Neural cell (in vitro differentiated cells): ENCODE measurements around the gene TMCO4. TPM values are rescaled to one million over a fixed set of nuclear protein-coding genes. Genes with fewer than 3 reads are reported as not detected.

ENCODE experiments used
- H2AFZ ChIP-seq: fragments of 200-600, 300-800 bp; sonication (generic), shearing (Covaris generic); 2 replicates; pipeline ENCODE4 v1.6.0; 2014; ENCODE audit warnings: low read depth, mild to moderate bottlenecking, antibody characterized with exemption, low read length, moderate library complexity
- H3F3A ChIP-seq: fragments of 200-600 bp; shearing (Covaris generic); 2 replicates; pipeline ENCODE4 v1.6.1; 2016; ENCODE audit warnings: mild to moderate bottlenecking, moderate library complexity, mixed read lengths, antibody characterized with exemption, low read length; ENCODE audit not compliant: insufficient read depth, poor library complexity, severe bottlenecking
- H3K27ac ChIP-seq: fragments of 200-600, 300-800 bp; sonication (generic), shearing (Covaris generic); 2 replicates; pipeline ENCODE4 v1.5.1; 2014; ENCODE audit warnings: mild to moderate bottlenecking, low read length, moderate library complexity
- H3K27me3 ChIP-seq: fragments of 300-800, 200-600 bp; sonication (generic), shearing (Covaris generic); 2 replicates; pipeline ENCODE4 v1.6.0; 2014; ENCODE audit warnings: mild to moderate bottlenecking, low read depth, low read length, moderate library complexity; ENCODE audit not compliant: insufficient read depth
- H3K36me3 ChIP-seq: fragments of 300-800, 200-600 bp; sonication (generic), shearing (Covaris generic); 2 replicates; pipeline ENCODE4 v1.5.1; 2014; ENCODE audit warnings: mild to moderate bottlenecking, antibody characterized with exemption, low read length, moderate library complexity; ENCODE audit not compliant: insufficient read depth
- H3K4me2 ChIP-seq: fragments of 300-800, 200-600 bp; sonication (generic), shearing (Covaris generic); 2 replicates; pipeline ENCODE4 v1.6.0; 2014; ENCODE audit warnings: mild to moderate bottlenecking, low read length
- H3K4me3 ChIP-seq: fragments of 300-800, 200-600 bp; sonication (generic), shearing (Covaris generic); 2 replicates; pipeline ENCODE4 v1.5.1; 2014; ENCODE audit warnings: mild to moderate bottlenecking, low read length, moderate library complexity
- H3K79me2 ChIP-seq: fragments of 200-600 bp; shearing (Covaris generic); replicated peaks from 2 replicates; pipeline ENCODE4 v1.6.0; 2014; ENCODE audit warnings: mild to moderate bottlenecking, low read length, moderate library complexity; ENCODE audit not compliant: insufficient read depth
- H3K9ac ChIP-seq: fragments of 300-800, 200-600 bp; sonication (generic), shearing (Covaris generic); 2 replicates; pipeline ENCODE4 v1.6.1; 2016; ENCODE audit warnings: mild to moderate bottlenecking, low read length, mixed read lengths
- H3K9me2 ChIP-seq: fragments of 200-600 bp; shearing (Covaris generic); 2 replicates; pipeline ENCODE4 v1.6.1; 2016; ENCODE audit warnings: mild to moderate bottlenecking, low read length, mixed read lengths; ENCODE audit not compliant: insufficient read depth
- H3K9me3 ChIP-seq: fragments of 200-600, 300-800 bp; sonication (generic), shearing (Covaris generic); 2 replicates; pipeline ENCODE4 v1.6.1; 2016; ENCODE audit warnings: mild to moderate bottlenecking, mixed run types, low read length, moderate library complexity, mixed read lengths
- H4K20me1 ChIP-seq: fragments of 200-600 bp; shearing (Covaris generic); 2 replicates; pipeline ENCODE4 v1.6.1; 2016; ENCODE audit warnings: mild to moderate bottlenecking, mixed run types; ENCODE audit not compliant: insufficient read depth
- EP300 ChIP-seq: fragments of 450-650 bp; conservative IDR thresholded peaks from 2 replicates; pipeline ENCODE4 v1.6.1; 2014; ENCODE audit warnings: antibody characterized with exemption, mild to moderate bottlenecking, moderate library complexity; ENCODE audit not compliant: poor library complexity, severe bottlenecking
- EZH2 ChIP-seq: fragments of 200-600, 300-800 bp; shearing (Covaris generic), sonication (generic); IDR thresholded peaks from 2 replicates; pipeline ENCODE4 v1.6.1; 2014; ENCODE audit warnings: antibody characterized with exemption, low read length, borderline replicate concordance, mild to moderate bottlenecking; ENCODE audit not compliant: insufficient read depth, poor library complexity, severe bottlenecking
- MXI1 ChIP-seq: fragments of 450-650 bp; conservative IDR thresholded peaks from 2 replicates; pipeline ENCODE4 v1.6.1; 2014; ENCODE audit warnings: antibody characterized with exemption, mild to moderate bottlenecking; ENCODE audit not compliant: poor library complexity, severe bottlenecking
- POLR2AphosphoS5 ChIP-seq: IDR thresholded peaks from 2 replicates; pipeline ENCODE4 v1.6.1; 2012
- RAD21 ChIP-seq: fragments of 450-650 bp; conservative IDR thresholded peaks from 2 replicates; pipeline ENCODE4 v1.6.1; 2014; ENCODE audit warnings: antibody characterized with exemption, mild to moderate bottlenecking, moderate library complexity
- SMC3 ChIP-seq: fragments of 450-650 bp; conservative IDR thresholded peaks from 2 replicates; pipeline ENCODE4 v1.6.1; 2014; ENCODE audit warnings: antibody characterized with exemption, mild to moderate bottlenecking, moderate library complexity; ENCODE audit not compliant: poor library complexity
- TAF1 ChIP-seq: IDR thresholded peaks from 2 replicates; pipeline ENCODE4 v1.6.1; 2012; ENCODE audit warnings: low read depth
- polyA plus RNA-seq: library from polyadenylated mRNA; depleted of rRNA; stranded (reverse); fragments of >200 nt; gene quantifications from 2 replicates; pipeline ENCODE4 v1.2.3, GENCODE V29; 2014
- TF ChIP-seq, protein P1 (sequence below): fragments of 450-650 bp; IDR thresholded peaks from 2 replicates; pipeline ENCODE4 v1.5.1; 2014; ENCODE audit warnings: antibody characterized with exemption, mild to moderate bottlenecking, moderate library complexity; ENCODE audit not compliant: poor library complexity, severe bottlenecking
- TF ChIP-seq, protein P2 (sequence below): IDR thresholded peaks from 2 replicates; pipeline ENCODE4 v1.6.1; 2012; ENCODE audit warnings: borderline replicate concordance

Gene TMCO4
- polyA plus RNA-seq, 1 donor from 2014 or later, result not detected

DNA sequence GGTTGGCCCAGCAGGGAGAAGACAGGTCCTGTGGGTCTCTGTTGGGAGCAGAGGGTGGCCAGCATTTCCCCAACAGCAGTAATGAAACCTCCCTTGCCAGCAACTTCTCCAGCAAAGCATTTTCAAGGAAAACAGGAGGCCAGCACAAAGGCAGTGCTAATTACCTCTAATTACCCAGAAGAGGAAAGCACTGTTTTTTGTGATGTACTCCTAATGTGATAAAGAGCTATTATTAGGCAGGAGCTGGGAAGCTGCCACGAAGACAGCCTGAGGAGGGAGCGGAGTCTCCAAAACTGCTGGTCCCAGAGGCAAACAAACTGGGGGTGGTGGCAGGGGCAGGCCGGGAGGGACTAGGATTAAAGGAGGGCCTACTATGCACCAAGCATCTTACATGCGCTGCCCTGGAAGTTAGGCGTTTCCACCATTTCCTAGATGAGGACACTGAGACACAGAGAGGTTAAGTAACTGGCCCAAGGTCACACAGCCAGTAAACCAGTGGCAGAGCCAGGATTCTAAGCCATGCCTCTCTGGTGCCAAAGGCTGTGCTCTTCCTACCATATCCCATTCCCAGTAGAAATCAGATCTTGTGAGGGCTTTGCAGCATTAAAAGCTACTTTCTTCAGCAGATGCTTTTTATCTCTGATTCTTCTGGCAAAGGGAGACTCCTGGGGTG is 110.5 kb downstream of the TMCO4 start:
- Histone ChIP-seq H3K4me2 (no peak overlapping the region), H3K36me3 (no peaks in the 10 kb centered on the region), H3K4me3 (no peak overlapping the region), H3K27me3 (no peaks in the 10 kb centered on the region), H3K9me2 (no peaks in the 10 kb centered on the region), H3F3A (no peaks in the 10 kb centered on the region), H3K27ac (no peak overlapping the region), H3K9me3 (no peaks in the 10 kb centered on the region), H2AFZ (no peak overlapping the region), H3K9ac (no peak overlapping the region), H3K79me2 (no peaks in the 10 kb centered on the region), H4K20me1 (no peaks in the 10 kb centered on the region)
- TF ChIP-seq, protein P1, sequence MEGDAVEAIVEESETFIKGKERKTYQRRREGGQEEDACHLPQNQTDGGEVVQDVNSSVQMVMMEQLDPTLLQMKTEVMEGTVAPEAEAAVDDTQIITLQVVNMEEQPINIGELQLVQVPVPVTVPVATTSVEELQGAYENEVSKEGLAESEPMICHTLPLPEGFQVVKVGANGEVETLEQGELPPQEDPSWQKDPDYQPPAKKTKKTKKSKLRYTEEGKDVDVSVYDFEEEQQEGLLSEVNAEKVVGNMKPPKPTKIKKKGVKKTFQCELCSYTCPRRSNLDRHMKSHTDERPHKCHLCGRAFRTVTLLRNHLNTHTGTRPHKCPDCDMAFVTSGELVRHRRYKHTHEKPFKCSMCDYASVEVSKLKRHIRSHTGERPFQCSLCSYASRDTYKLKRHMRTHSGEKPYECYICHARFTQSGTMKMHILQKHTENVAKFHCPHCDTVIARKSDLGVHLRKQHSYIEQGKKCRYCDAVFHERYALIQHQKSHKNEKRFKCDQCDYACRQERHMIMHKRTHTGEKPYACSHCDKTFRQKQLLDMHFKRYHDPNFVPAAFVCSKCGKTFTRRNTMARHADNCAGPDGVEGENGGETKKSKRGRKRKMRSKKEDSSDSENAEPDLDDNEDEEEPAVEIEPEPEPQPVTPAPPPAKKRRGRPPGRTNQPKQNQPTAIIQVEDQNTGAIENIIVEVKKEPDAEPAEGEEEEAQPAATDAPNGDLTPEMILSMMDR, result no peak
- TF ChIP-seq EP300 (no peak), EZH2 (no peak), SMC3 (no peak), TAF1 (no peak), POLR2AphosphoS5 (no peak), RAD21 (no peak), MXI1 (no peak)
- TF ChIP-seq, protein P2, sequence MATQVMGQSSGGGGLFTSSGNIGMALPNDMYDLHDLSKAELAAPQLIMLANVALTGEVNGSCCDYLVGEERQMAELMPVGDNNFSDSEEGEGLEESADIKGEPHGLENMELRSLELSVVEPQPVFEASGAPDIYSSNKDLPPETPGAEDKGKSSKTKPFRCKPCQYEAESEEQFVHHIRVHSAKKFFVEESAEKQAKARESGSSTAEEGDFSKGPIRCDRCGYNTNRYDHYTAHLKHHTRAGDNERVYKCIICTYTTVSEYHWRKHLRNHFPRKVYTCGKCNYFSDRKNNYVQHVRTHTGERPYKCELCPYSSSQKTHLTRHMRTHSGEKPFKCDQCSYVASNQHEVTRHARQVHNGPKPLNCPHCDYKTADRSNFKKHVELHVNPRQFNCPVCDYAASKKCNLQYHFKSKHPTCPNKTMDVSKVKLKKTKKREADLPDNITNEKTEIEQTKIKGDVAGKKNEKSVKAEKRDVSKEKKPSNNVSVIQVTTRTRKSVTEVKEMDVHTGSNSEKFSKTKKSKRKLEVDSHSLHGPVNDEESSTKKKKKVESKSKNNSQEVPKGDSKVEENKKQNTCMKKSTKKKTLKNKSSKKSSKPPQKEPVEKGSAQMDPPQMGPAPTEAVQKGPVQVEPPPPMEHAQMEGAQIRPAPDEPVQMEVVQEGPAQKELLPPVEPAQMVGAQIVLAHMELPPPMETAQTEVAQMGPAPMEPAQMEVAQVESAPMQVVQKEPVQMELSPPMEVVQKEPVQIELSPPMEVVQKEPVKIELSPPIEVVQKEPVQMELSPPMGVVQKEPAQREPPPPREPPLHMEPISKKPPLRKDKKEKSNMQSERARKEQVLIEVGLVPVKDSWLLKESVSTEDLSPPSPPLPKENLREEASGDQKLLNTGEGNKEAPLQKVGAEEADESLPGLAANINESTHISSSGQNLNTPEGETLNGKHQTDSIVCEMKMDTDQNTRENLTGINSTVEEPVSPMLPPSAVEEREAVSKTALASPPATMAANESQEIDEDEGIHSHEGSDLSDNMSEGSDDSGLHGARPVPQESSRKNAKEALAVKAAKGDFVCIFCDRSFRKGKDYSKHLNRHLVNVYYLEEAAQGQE, result no peak

DNA sequence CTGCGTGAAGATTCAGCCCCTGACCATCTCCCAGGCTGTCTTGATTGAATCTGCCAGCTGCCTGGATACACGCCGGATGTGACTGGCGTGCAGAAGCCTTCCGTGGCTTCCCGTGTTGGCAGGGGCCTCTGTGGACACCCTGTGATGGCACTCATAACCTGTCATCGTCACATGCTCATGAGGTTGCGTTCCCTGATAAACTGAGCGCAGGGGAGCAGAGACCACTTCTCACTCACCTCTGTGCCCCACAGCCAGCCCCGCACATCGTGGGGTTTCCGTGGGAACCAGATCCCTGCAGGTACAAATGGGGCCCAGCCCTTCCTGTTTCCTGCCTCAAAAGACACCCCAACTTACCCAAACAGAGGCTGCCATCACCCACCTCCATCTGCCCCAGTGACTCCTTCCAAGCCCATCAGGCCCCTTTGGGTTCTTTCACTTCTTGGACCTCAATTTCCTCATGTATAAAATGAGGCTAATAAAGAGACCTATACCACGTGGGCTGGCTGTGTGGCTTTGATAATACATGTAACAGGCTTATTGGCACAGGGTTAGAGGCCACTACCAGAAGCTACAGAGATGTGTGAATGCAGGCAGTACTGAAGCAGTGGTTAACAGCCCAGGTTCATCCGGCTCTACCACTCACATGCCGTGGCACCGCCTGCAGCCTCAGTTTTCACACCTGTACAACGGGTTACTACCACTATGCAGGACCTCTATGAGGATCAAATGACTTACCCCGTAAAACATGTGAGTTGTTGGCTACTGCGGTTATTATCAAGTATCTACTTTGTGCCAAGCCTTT is 111.5 kb downstream of the TMCO4 start:
- H3K9me3 ChIP-seq, result no peaks in the 10 kb centered on the region
- no peak overlapping the region for H2AFZ ChIP-seq

More for the DNA sequence above, 111.5 kb downstream of the TMCO4 start:
- Histone ChIP-seq H3K79me2 (no peaks in the 10 kb centered on the region), H3K27me3 (no peaks in the 10 kb centered on the region), H3K27ac (no peak overlapping the region), H3K9ac (no peak overlapping the region), H3K36me3 (no peaks in the 10 kb centered on the region), H3K4me2 (no peak overlapping the region), H4K20me1 (no peaks in the 10 kb centered on the region), H3K4me3 (no peak overlapping the region), H3F3A (no peaks in the 10 kb centered on the region), H3K9me2 (no peaks in the 10 kb centered on the region)
- TF ChIP-seq, protein P1, result no peak
- TF ChIP-seq EP300, result no peak
- TF ChIP-seq, protein P2, result no peak
- TF ChIP-seq POLR2AphosphoS5, result no peak
- TF ChIP-seq MXI1, result no peak
- no peak for TF ChIP-seq RAD21
- no peak for TF ChIP-seq SMC3
- no peak for TF ChIP-seq EZH2
